GM19455 (cell line): ENCODE measurements around the gene VAV2.
"Not testable (repeated sequence)": the region's sequence is repeated elsewhere in the genome, so short reads cannot be mapped to it uniquely, and the experiment has no call there.

Source experiments
- ATAC-seq: cut with Tn5 transposase; IDR thresholded peaks from one replicate; pipeline ENCODE4 v1.9.1; 2021; ENCODE audit not compliant: unreplicated experiment

The VAV2 gene

DNA sequence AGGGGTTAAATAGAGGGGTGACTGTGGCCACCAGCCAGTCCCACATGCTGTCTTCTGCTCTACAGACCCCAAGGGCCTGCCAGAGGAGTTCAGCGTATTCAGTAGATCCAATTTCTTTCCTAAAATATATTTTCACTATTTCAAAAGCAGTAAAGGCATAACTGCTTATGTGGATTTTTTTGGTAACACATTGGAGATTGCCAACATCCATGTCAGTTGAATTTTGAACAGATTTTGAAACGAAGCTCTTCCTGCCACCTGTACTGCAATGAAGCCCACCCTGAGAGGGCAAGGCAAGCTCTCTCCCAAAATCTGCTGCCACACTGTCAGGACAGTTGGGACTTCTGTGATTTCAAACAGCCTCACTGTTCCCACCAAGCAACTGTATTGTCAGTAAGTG lies 216.8 kb downstream of the VAV2 start:
- no peak for ATAC-seq

DNA sequence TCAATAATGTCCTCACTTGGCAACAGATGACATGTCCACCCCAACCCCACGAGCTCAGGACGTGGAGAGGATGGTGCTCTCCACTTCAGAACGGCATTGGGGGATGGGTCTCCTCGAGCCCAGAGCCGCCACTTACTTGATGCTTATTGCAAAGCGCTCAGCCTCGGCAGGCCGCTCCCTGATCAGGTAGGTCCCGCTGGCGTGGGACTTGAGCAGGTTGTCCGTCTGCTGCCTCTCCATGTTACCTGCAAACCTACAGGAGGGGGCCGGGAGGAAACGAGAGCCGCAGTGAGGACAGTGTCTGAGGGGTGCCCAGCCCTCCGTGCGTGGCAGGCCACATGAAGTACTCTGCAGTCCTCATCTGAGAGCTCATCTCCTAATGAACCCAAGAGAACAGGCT lies 217.3 kb downstream of the VAV2 start:
- ATAC-seq, result no peak

DNA sequence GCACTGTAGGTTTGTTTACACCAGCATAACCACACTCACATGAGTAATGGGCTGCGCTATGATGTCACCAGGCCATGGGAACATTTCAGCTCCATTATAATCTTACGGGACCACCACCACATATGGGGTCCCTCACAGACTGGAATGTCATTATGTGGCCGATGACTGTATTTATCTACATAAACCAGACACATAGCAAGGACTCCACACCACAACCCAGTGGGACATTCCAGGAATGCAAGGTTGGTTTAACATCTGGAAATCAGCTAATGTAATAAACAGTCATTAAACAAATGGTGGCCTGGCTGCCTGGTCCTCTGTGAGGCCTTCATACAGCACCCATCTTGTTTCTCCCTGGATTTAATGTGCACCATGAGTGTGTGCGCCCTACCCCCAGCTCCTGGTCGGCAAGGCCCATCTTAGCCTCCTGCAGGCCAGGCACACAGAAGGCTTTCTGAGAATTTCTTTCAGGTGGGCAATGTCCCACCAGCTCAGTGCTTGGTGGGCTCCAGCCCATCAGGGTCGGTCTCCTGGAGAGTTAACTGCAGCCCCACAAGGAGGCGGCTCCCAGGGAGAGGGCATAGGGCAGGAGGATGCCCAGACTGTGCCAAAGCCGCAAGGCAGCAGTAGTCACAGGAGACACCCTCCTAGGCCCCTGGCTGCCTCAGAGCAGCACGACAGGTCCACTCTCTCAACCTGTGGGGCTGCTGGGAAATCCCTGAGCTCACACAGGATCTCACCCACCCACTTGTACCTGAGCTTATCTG lies 218.1 kb downstream of the VAV2 start:
- ATAC-seq, result no peak

DNA sequence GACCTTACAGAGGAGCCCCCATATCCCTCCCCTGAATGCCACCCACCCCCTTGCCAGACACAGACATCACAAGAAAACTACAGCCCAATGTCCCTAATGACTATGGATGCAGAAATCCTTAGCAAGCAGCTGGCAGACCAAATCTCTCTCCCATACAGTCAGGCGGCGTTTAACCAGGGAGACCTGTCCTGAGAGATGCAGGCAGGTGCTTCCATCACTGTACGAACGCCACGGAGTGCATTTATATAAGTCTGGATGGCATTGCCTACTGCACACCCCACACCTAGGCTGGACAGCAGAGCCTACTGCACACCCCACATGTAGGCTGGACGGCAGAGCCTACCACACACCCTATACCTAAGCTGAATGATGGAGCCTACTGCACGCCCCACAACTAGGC lies 219.5 kb downstream of the VAV2 start:
- ATAC-seq, result no peak

DNA sequence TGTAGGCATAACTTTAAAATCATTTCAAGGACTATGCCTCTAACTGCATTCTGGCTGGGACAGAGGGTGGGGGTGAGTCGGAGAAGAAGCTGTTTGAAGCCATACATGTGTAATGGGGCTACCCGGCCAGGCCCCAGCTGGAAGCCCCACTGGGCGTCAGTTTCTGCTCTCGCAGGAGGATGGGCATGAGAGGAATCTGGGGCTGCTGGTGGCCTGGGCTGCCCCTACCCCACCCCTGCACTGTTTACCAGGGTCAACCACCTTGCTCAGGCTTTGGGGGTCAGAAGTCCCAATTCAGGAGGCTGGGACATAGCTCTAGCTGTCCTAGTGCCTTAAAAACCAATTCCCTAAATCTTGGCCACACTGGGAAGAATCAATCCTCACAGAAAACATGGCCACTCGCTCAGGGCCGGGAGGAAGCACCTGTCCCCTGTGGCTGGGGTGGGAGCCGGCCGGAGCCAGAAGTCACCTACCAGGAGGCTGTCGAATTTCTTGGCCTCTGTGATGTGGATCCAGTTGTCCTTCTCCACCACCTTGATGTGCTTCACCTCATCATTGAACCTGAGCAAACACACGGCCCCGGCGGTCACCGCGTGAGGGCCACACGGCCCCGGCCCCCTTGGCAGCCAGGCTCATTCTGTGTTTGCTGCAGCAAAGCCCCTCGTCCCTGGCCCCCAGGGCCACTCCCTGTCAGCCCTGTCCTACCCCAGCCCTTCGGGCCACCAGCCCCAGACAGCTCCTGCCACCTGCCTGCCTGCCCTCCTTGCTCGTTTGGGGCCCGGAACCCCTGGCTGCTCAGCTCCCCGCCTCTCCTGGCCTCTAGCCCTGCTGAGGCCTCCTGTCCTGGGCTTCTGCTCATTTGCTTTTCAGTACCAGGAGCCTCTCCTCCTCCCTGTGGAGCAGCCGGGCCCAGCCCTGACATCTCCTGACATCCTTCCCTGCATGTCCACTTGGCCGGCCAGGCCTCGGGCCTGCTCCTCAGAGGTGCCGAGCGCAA lies 220.3 kb downstream of the VAV2 start:
- no peak for ATAC-seq

DNA sequence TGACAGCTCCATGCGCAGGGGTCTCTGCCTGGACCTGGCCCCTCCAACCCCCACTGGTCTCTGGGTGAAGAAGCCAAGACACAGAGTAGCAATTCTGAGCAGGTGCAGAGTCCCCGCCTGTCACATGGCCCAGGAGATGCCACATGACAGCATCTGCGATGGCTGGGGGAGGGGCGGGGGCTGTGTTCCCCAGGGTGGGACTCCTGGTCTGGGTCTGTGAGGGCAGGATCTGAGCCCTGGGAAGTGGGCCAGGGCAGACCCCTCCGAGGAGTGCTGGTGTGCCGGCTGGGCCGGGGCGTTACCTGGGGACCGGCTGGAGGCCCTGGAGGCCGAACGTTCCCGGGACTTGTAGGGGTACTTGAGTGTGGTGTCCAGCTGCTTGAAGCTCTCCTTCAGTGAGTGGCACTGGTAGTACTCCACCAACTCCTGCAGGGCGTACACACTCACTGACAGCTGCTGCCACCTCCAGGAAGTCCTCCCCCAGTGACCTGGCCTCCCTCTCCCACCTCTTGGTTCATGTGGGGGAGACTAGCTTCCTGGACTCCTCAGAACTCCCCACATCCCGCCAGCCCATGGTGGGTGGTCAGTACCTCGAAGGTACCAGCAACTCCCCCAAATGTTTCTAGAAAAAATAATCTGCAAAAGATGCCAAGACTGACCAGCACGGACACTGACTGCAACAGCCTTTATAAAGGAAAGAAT lies 221.9 kb downstream of the VAV2 start:
- no peak for ATAC-seq

DNA sequence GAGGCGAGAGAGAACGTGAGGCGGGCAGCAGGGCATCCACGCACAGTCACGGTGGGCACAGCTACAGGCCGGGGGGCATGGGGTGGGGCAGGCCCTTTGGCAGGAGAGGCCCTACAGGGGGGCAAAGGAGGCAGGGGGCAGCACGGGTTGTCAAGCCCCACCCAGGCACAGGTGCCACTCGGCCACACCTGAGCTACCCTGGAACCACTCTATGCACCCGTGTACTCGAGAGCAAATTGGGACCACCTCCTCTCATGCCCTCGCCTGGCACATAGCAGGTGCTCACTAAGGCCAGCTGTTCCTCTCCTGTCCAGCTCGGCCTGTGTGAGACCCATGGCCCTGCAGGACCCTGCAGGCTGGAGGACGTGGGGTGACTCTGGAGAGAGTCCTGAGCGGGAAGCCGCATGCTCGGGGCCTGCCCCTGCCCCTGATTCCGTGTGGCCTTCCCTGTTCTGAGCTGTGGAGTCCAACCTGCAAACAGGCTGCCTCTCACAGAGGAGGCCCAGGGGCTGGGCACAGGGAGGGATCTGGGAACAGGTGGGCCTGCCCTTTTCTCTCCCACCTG lies 222.5 kb downstream of the VAV2 start:
- ATAC-seq, result no peak

DNA sequence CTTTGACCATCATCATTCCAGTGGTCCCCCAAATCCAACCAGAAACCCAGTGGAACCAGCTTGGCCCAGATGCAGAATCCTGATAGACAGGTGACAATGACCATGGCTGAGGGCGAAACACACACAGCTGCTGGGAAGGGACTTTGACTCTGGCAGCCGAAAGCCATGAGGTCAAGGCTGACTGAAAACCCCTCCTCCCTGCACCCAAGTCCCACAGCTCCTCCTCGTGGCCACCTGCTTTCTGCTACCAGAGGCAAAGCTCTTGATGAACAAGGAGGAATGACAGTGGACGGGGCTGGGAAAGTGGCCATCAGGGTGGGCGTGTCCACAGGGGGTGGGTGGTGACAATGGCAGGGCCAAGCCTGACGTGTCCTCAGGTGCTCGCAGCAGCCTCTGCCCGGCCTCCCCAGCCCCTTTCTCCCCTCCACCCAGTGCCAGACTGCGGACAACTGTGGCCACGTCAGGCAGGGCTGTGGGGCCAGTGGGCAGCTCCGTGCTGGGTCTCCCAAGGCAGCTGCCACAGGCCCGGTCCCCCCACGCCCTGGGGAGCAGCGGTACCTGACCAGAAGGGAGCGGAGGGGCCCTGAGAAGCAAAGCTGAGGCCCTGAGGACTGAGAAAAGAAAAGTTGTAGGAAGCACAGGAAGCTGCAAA lies 223.1 kb downstream of the VAV2 start:
- no peak for ATAC-seq

DNA sequence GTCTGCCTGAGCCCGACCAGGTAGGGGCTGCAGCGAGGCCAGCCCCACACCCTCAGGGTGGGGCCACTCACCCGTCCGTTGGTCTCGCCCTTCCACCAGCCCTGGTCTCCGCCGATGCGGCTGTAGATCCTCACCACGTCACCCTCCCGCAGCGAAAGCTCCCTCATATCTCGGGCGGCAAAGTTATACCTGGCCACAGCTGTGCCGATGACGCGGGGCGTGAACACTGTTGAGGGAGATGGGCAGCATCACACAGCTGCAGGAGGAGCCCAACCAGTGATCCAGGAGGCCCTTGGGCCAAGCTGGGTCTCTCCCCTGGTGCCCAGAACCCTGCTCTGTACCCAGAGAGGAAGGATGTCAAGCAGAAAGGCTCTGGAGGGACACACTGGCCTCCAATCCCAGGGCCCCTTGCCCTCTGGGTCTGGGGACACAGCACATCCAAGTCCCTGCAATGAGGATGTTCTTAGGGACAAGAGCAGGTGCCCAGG lies 223.7 kb downstream of the VAV2 start:
- ATAC-seq, result no peak

DNA sequence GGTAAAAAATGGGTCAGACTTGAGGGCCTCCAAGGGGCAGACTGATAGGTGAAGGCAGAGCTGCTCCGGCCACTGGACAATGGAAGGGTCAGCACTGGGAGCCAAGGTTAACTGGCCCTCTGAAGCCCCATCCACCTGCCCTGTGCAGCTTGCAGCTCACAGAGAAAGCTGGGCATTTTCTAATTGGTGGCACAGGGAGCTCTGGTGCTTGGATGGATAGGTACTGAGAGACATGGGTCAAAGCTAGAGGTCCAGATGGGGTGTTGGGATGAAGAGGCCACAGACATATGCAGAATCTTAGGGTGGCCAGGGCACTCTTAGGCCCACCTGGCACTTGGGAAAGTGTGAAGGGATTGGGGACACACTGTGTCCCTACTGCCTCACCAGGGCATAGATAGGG lies 224.5 kb downstream of the VAV2 start:
- ATAC-seq, result no peak

DNA sequence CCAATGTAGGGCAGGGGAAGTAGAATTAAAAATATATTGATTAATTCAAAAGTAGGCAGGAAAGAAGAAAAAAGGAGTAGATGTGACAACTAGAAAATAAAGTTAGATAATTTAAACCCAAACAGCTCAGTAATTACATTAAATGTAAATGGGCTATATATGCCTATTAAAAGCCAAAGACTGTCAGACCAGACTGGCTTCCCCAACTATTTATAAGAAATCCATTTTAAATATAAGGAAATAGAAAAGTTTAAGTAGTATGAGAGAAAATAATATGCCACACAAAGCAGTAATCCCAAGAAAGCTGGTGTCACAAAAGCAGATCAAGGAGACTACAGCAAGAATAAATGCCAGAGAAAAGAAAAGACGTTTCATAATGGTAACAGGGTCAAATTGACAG lies 225.1 kb downstream of the VAV2 start:
- ATAC-seq, result no peak

DNA sequence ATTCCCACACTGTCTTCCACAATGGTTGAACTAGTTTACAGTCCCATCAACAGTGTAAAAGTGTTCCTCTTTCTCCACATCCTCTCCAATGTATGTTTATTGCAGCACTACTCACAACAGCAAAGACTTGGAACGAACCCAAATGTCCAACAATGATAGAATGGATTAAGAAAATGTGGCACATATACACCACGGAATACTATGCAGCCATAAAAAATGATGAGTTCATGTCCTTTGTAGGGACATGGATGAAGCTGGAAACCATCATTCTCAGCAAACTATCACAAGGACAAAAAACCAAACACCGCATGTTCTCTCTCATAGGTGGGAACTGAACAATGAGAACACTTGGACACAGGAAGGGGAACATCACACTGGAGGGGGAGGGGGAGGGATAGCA lies 225.9 kb downstream of the VAV2 start:
- ATAC-seq, result not testable (repeated sequence)

DNA sequence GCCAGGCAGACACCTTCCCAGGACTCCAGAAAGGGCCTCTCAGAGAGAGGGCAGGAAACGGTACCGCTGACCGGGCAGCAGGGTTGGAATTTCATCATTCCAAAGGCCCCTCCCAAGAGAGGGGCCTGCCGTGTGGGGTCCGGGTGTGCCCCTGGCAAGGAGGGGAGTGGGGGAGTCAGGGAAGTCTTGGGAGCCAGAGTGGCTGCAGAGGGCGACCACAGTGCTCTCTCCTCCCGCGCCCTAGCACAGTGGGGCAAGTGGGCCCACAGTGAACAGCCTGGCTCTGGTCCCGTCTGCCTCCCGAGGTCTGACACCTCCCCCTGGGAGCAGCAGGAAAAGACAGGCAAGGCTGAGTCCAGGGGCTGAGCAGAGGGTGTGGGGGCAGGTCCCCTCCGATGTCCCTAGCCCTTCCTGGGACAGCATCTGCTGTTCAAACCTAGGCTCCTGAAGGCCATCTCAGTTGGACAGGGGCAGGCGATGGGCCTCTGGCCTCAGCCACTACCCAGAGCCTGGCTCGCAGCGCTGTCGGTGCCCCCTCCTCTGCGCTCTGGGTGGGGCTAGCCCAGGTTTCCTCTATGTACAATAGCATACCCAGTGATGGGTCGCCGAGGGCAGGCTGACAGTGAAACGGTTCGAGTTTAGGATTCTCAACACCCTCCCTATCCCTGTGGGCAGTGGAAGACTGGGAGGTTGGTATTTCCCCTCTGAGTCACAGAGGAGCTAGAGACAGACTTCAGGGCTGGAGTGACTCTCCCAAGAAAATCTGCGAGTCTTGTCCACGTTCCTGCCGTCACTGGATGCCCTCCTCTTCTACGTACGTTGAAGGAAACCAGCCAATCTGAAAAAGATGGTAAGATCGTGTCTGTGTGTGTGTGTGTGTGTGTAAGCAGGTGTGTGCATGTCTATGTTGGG lies 228.6 kb downstream of the VAV2 start:
- ATAC-seq, result no peak

DNA sequence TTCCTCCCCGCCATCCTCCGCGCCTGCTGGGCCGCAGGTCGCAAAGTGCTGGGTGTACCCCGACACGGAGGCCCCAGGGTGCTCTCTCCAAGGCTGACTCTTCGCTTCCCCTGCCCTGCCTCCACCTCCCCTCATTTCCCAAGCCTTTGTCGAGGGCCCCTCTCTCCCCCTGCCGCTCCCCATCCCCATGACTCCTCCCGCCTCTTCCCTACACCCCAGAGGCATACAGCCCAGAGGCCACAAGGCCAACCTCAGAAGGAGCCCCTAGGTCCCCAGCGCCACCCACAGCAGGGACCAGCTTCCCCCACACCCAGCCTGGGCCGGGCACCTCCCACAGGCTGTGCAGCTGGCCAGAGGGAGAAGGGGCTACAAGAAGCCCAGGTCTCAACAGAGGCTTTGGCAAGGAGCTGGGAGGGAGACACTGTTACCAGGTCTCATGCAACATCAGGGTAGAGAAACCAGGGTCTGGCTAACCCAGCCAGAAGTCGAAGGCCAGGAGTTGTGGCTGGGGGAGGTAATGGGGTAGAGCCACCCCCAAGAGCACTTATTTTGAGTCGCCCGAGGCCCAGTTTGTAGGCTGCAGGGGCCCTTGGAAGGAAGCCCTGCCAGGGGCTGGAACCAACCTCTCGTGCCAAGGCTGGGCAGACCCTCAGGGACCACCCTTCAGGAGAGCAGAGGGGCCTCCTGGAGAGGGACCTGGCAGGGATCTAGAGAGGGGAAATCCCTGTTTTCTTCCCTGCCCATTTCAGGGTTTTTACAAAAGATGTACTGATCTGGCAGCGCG lies 229.4 kb downstream of the VAV2 start:
- ATAC-seq, result no peak

DNA sequence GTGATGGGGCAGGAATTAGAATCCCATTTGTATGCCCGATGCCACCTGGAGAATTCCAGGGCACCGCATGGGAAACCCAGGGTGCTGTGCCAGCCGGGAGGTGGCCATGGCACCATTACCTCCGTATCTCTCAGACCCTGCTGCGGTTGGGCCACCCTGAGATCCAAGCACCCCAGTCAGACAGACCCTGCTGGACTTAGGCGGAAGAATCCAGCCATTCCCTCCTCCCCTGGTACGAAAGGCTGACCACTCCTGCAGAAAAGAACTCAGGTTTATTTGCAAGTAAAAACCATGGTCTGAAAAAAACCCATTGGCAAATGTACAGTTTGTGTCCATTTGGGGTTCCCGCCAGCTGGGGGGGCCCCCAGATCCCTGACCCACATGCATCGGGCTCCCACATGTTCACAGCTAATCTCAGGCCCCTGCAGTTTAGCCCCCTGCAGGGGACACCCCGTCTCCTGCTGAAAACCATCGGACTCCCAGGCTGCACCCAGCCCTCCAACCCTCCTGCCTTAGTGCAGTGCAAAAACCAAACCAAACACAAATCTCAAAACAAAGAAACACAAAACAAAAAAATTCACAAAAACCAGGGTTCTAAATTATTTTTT lies 230.4 kb downstream of the VAV2 start:
- ATAC-seq, result no peak

DNA sequence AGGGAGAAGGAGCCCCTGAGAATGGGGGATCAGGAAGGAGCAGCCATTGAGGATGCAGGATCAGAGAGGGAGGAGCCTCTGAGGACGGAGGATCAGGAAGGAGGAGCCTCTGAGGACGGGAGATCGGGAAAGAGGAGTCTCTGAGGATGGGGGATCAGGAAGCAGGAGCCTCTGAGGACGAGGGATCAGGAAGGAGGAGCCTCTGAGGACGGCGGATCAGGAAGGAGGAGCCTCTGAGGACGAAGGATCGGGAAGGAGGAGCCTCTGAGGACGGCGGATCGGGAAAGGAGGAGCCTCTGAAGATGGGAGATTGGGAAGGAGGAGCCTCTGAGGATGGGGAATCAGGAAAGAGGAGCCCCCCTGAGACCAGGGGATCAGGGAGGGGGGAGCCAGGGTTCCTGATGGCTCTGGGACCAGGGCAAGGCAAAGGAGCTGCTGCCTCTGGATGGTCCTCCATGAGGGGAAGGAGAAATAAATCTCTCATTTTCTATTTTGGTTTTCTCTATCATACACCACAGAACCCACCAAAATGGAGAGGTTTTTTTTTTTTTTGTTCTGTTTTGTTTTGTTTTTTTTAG lies 231.3 kb downstream of the VAV2 start:
- no peak for ATAC-seq

DNA sequence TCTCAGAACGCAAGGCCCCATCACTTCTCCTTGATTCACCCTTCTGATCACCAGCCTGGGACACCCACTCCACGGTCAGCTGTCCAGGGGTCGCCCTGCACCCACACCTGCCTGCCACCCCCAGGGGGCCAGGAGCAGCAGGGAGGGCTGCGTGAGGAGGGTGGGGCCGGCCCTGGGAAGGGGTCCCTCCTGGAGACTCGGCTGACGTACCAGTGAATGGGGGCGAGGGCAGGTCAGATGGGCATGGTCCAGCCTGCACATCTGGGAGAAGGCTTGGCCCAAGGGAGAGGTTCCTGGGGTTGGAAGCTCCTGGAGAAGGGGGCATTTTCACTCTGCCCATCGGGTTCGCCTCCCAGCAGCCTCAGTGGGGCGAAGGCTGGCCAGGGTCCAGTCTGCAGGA lies 232.2 kb downstream of the VAV2 start:
- no peak for ATAC-seq
